Upper lobe of left lung (tissue), 4 donors: ENCODE results near the gene SPATA13.
A peak's percentile ranks its signal among the peaks of the same experiment; 100 is the strongest.

Experiments used
- EP300 ChIP-seq, 4 donors: sonication (generic); formaldehyde crosslinking; IDR thresholded peaks; one replicate each; pipeline ENCODE4 v1.5.1; 2017; ENCODE audit warnings: antibody characterized with exemption in 4 of 4, control low read depth in 2 of 4
- POLR2A ChIP-seq, 4 donors: fragments of 450-650 bp; IDR thresholded peaks; one replicate each; pipeline ENCODE4 v1.5.1; 2016 to 2017; ENCODE audit warnings: antibody characterized with exemption in 4 of 4, mild to moderate bottlenecking in 2 of 4
- POLR2AphosphoS5 ChIP-seq, 2 donors: sonication (generic); formaldehyde crosslinking; IDR thresholded peaks; one replicate each; pipeline ENCODE4 v1.5.1; 2017; ENCODE audit warnings: antibody characterized with exemption in 2 of 2
- TF ChIP-seq, protein P1 (sequence below), 6 experiments: fragments of 450-650 bp in 4 of 6; fragments of 200-600 bp in 2 of 6; sonication (generic) in 2 of 6; IDR thresholded peaks; one replicate each; pipeline ENCODE4 v1.5.1; 2016 to 2019; ENCODE audit warnings: antibody characterized with exemption in 6 of 6

DNA sequence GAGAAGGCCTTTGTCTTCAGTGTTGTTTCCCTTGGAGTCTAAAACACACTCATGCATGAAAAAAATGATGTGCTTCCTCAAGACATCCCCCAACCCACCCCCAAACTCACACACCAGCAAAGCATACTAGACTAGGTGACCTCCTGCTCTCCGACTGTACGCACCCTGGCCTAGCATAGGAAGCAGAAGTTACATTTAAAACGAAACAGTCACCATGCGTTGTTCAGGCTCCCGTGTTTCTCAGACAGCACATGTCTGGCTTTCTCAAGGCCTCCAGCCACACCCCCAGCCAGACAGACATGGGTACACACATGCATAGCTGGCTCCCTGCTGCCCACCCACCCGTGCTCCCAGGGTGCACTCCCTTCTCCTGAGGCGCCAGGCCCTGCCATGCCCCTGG, 120.2 kb downstream of the SPATA13 start:
- TF ChIP-seq POLR2A (IDR thresholded peaks at IDR 0.05): peak in 1 of 4 donors; percentile 47
- TF ChIP-seq, protein P1, sequence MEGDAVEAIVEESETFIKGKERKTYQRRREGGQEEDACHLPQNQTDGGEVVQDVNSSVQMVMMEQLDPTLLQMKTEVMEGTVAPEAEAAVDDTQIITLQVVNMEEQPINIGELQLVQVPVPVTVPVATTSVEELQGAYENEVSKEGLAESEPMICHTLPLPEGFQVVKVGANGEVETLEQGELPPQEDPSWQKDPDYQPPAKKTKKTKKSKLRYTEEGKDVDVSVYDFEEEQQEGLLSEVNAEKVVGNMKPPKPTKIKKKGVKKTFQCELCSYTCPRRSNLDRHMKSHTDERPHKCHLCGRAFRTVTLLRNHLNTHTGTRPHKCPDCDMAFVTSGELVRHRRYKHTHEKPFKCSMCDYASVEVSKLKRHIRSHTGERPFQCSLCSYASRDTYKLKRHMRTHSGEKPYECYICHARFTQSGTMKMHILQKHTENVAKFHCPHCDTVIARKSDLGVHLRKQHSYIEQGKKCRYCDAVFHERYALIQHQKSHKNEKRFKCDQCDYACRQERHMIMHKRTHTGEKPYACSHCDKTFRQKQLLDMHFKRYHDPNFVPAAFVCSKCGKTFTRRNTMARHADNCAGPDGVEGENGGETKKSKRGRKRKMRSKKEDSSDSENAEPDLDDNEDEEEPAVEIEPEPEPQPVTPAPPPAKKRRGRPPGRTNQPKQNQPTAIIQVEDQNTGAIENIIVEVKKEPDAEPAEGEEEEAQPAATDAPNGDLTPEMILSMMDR (IDR thresholded peaks at IDR 0.05): no peak
- peak in 1 of 2 donors; percentile 28 for TF ChIP-seq POLR2AphosphoS5 (IDR thresholded peaks at IDR 0.05)
- TF ChIP-seq EP300 (IDR thresholded peaks at IDR 0.05): no peak
